Loucy (cell line): ENCODE results near the gene GRID1.
"Not testable (repeated sequence)": the region's sequence is repeated elsewhere in the genome, so short reads cannot be mapped to it uniquely, and the experiment has no call there.

Experiments
- H2AFZ ChIP-seq: fragments of 200-600 bp; sonication (generic); 2 replicates; pipeline ENCODE4 v1.6.0; 2016; ENCODE audit warnings: antibody characterized with exemption, mild to moderate bottlenecking, low read length, moderate library complexity
- H3F3A ChIP-seq: fragments of 200-600 bp; 2 replicates; pipeline ENCODE4 v1.6.0; 2016; ENCODE audit warnings: antibody characterized with exemption, low read depth, mild to moderate bottlenecking
- H3K27me3 ChIP-seq: fragments of 200-600 bp; sonication (generic); 2 replicates; pipeline ENCODE4 v1.6.1; 2014; ENCODE audit warnings: low read length, mild to moderate bottlenecking; ENCODE audit not compliant: insufficient read depth, poor library complexity, severe bottlenecking
- H3K36me3 ChIP-seq: fragments of 200-600 bp; sonication (generic); 2 replicates; pipeline ENCODE4 v1.6.1; 2016; ENCODE audit warnings: low read length; ENCODE audit not compliant: insufficient read depth
- H3K4me1 ChIP-seq: fragments of 200-600 bp; sonication (generic); 2 replicates; pipeline ENCODE4 v1.5.1; 2014; ENCODE audit warnings: low read length, mild to moderate bottlenecking; ENCODE audit not compliant: insufficient read depth, poor library complexity, severe bottlenecking
- H3K4me2 ChIP-seq: fragments of 200-600 bp; sonication (generic); 2 replicates; pipeline ENCODE4 v1.6.0; 2014; ENCODE audit warnings: antibody characterized with exemption, low read length, low read depth, mild to moderate bottlenecking; ENCODE audit not compliant: poor library complexity, severe bottlenecking
- H3K4me3 ChIP-seq: fragments of 200-600 bp; sonication (generic); 2 replicates; pipeline ENCODE4 v1.5.1; 2014; ENCODE audit warnings: low read length, mild to moderate bottlenecking, mixed read lengths; ENCODE audit not compliant: poor library complexity, severe bottlenecking
- H3K79me2 ChIP-seq: fragments of 200-600 bp; sonication (generic); 2 replicates; pipeline ENCODE4 v1.6.1; 2014; ENCODE audit warnings: low read length; ENCODE audit not compliant: insufficient read depth
- H3K9ac ChIP-seq: fragments of 200-600 bp; sonication (generic); 2 replicates; pipeline ENCODE4 v1.6.0; 2014; ENCODE audit warnings: mild to moderate bottlenecking, low read depth, low read length, moderate library complexity; ENCODE audit not compliant: poor library complexity, severe bottlenecking
- H3K9me2 ChIP-seq: fragments of 200-600 bp; sonication (generic); replicated peaks from 2 replicates; pipeline ENCODE4 v1.6.1; 2016; ENCODE audit warnings: low read depth, low read length, mixed read lengths
- H3K9me3 ChIP-seq: fragments of 200-600 bp; sonication (generic); 2 replicates; pipeline ENCODE4 v1.6.1; 2014; ENCODE audit warnings: mild to moderate bottlenecking, antibody characterized with exemption, low read length, low read depth; ENCODE audit not compliant: insufficient read depth
- H4K20me1 ChIP-seq: fragments of 200-600 bp; sonication (generic); 2 replicates; pipeline ENCODE4 v1.6.0; 2014; ENCODE audit warnings: antibody characterized with exemption, low read length, mild to moderate bottlenecking; ENCODE audit not compliant: insufficient read depth, poor library complexity, severe bottlenecking
- EZH2phosphoT487 ChIP-seq: fragments of 200-600 bp; IDR thresholded peaks from 2 replicates; pipeline ENCODE4 v1.6.1; 2018; ENCODE audit warnings: antibody characterized with exemption, mild to moderate bottlenecking, moderate library complexity, borderline replicate concordance
- TF ChIP-seq, protein P1 (sequence below): fragments of 200-600 bp; sonication (generic); conservative IDR thresholded peaks from 2 replicates; pipeline ENCODE4 v1.5.1; 2014; ENCODE audit warnings: mild to moderate bottlenecking, antibody characterized with exemption, low read length

GRID1 gene

DNA sequence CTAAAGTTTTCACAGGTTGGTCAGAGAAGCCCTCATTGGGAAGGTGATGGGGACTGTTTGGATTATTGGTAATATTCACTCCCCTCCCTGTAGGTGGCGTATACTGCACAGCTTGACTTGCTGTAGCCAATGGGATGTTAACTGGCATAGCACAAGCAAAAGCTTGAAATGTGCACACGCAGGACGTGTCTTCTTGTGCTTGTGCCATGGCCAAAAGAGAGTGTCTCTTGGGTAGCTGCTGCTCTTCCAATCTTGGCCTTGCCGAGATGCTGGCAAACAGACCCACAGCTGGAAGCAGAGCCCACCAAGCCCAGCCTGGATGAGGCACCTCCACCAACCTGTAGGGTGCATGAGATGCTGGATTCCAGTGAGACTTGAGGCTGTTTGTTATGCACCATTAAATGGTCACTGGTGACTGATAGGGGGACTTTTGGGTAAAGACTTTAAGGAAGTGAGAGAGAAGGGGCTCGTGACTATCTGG, 266.0 kb downstream of the GRID1 start:
- no peaks in the 10 kb centered on the region for H4K20me1 ChIP-seq
- H3K4me2 ChIP-seq = no peak overlapping the region
- H3K4me1 ChIP-seq = no peaks in the 10 kb centered on the region
- no peaks in the 10 kb centered on the region for H3K27me3 ChIP-seq
- H3K9me2 ChIP-seq = no peaks in the 10 kb centered on the region
- H2AFZ ChIP-seq = no peak overlapping the region
- no peaks in the 10 kb centered on the region for H3K36me3 ChIP-seq
- H3K9me3 ChIP-seq = no peaks in the 10 kb centered on the region
- no peak overlapping the region for H3K9ac ChIP-seq
- H3F3A ChIP-seq = no peaks in the 10 kb centered on the region
- TF ChIP-seq EZH2phosphoT487 = no peak
- TF ChIP-seq, protein P1, sequence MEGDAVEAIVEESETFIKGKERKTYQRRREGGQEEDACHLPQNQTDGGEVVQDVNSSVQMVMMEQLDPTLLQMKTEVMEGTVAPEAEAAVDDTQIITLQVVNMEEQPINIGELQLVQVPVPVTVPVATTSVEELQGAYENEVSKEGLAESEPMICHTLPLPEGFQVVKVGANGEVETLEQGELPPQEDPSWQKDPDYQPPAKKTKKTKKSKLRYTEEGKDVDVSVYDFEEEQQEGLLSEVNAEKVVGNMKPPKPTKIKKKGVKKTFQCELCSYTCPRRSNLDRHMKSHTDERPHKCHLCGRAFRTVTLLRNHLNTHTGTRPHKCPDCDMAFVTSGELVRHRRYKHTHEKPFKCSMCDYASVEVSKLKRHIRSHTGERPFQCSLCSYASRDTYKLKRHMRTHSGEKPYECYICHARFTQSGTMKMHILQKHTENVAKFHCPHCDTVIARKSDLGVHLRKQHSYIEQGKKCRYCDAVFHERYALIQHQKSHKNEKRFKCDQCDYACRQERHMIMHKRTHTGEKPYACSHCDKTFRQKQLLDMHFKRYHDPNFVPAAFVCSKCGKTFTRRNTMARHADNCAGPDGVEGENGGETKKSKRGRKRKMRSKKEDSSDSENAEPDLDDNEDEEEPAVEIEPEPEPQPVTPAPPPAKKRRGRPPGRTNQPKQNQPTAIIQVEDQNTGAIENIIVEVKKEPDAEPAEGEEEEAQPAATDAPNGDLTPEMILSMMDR = peak; percentile 71
- H3K79me2 ChIP-seq = no peaks in the 10 kb centered on the region
- H3K4me3 ChIP-seq = no peak overlapping the region

DNA sequence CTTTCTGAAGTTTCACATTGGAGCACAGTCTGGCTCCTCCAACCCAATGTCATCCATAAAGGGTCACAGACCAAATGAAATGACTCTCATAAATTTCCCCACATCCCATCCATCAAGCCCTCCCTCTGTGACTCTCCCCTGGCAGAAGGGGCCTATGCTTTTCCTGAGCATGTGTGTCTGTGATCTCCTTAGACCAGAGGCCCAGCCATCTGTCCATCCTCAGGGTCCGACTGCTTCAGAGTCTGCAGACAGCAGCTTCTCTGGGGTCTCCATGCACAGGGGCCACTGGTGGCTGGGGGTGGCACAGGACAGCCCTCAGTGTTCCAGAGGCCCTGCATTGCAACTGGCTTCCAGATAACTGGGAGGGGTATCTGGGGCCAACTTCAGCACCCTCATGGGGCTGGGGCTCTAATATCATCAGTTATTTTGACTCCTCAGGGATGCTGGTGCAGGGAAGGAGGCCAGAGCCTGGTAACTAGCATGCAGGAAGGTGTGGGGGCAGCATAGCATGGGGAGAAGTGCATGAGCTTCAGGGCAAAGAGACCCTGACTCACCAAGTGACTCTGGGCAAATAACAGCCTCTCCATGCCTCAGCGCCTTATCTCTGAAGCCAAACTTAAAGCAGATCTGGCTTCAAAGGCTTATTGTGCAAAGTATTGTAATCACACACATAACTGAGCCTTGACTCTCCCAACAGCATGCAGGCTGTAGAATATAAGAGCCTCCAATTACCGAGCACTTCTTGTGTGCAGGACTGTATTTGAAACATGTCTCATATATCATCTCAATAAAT, 266.9 kb downstream of the GRID1 start:
- H3K27me3 ChIP-seq = no peaks in the 10 kb centered on the region
- no peaks in the 10 kb centered on the region for H3K79me2 ChIP-seq
- no peak overlapping the region for H2AFZ ChIP-seq
- H3K9me3 ChIP-seq = no peaks in the 10 kb centered on the region
- no peak overlapping the region for H3K9ac ChIP-seq
- no peak overlapping the region for H3K4me2 ChIP-seq
- no peaks in the 10 kb centered on the region for H3F3A ChIP-seq
- H4K20me1 ChIP-seq = no peaks in the 10 kb centered on the region
- H3K4me3 ChIP-seq = no peak overlapping the region
- H3K9me2 ChIP-seq = no peaks in the 10 kb centered on the region
- H3K36me3 ChIP-seq = no peaks in the 10 kb centered on the region
- no peaks in the 10 kb centered on the region for H3K4me1 ChIP-seq
- TF ChIP-seq EZH2phosphoT487 = no peak
- TF ChIP-seq, protein P1 = no peak

DNA sequence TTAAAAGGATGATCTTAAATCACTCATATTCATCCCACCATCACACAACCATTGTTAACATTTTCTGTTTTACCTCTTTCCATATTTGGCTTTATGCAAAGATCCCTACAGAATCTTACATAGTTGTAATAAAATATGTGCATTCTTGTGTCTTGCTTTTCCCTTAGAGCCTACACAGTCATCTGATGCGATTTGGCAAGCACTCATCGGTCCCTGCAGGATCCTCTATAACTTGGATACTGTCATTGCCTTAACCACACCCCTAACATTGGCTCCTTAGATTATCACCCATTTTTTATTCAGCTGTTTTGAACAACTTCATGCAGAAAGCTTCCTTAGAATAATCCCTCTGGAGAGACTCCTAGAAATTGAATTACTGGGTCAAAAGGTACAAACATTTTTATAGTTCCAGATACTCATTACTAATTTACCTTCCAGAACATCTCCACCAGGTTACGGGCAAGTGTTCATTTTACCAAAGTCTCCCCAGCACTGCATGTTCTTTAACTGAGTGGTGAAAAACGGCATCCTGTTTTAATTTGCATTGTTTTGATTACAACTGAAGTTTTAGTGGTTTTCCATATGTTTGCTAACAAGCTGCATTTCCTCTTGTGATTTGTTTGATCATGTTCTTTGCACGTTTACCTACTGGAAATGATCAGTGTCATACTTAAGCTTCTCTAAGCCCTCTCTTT, 268.3 kb downstream of the GRID1 start:
- Histone ChIP-seq H3K9me3 (no peaks in the 10 kb centered on the region), H4K20me1 (no peaks in the 10 kb centered on the region), H3K4me3 (no peak overlapping the region), H3K9me2 (no peaks in the 10 kb centered on the region), H3K27me3 (no peaks in the 10 kb centered on the region), H3K79me2 (no peaks in the 10 kb centered on the region), H3K9ac (no peak overlapping the region), H3K4me2 (no peak overlapping the region), H3F3A (no peaks in the 10 kb centered on the region), H2AFZ (no peak overlapping the region), H3K36me3 (no peaks in the 10 kb centered on the region), H3K4me1 (no peaks in the 10 kb centered on the region)
- TF ChIP-seq, protein P1 = no peak
- TF ChIP-seq EZH2phosphoT487 = no peak

DNA sequence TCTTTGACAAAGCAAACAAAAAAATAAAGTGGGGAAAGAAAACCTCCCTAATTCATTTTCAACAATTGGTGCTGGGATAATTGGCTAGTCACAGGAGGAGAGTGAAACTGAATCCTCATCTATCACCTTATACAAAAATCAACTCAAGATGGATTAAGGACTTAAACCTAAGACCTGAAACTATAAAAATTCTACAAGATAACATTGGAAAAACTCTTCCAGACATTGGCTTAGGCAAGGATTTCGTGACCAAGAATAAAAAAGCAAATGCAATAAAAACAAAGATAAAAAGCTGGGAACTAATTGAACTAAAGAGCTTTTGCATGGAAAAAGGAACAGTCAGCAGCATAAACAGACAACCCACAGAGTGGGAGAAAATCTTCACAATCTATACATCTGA, 271.5 kb downstream of the GRID1 start:
- H4K20me1 ChIP-seq, H3K36me3 ChIP-seq, H3K4me2 ChIP-seq, H3K9ac ChIP-seq, H3K27me3 ChIP-seq, H2AFZ ChIP-seq, H3K4me1 ChIP-seq, H3K79me2 ChIP-seq, H3K9me2 ChIP-seq, H3K4me3 ChIP-seq, H3K9me3 ChIP-seq, H3F3A ChIP-seq: not testable (repeated sequence)

DNA sequence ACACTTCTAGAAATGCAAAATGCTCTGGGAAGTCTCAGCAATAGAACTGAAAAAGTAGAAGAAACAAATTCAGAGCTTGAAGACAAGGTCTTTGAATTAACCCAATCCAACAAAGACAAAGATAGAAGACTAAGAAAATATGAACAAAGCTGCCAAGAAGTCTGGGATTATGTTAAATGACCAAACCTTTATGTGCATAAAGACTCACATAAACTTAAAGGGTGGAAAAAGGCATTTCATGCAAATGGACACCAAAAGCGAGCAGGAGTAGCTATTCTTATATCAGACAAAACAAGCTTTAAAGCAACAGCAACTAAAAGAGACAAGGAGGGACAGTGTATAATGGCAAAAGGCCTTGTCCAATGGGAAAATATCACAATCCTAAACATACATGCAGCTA, 274.3 kb downstream of the GRID1 start:
- not testable (repeated sequence) for H3K9me3 ChIP-seq, H4K20me1 ChIP-seq, H3K9ac ChIP-seq, H3K4me3 ChIP-seq, H3K79me2 ChIP-seq, H3K27me3 ChIP-seq, H3K9me2 ChIP-seq, H3F3A ChIP-seq, H3K36me3 ChIP-seq, H2AFZ ChIP-seq, H3K4me2 ChIP-seq, H3K4me1 ChIP-seq
